ENCODE measurements around the gene FKBP5.

The FKBP5 gene

DNA sequence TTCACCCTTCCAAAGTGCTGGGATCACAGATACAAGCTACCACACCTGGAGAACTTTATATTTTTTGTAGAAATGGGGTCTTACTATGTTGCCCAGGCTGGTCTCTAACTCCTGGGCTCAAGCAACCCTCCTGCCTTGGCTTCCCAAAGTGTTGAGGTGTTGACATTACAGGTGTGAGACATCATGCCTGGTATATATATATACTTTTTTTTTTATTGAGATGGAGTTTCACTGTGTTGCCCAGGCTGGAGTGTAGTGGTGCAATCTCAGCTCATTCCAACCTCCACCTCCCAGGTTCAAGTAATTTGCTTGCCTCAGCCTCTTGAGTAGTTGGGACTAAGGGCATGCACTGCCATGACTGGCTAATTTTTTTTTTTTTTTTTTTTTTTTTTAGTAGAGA lies 5.4 kb downstream of the FKBP5 start:
- TF ChIP-seq ARNTL (CRISPR knock-in tag; IDR thresholded peaks at IDR 0.05; ENCODE audit: borderline replicate concordance, low read depth), result no peak
- no peak for TF ChIP-seq ZNF70 (CRISPR knock-in tag; IDR thresholded peaks at IDR 0.05)
- TF ChIP-seq, protein P1, sequence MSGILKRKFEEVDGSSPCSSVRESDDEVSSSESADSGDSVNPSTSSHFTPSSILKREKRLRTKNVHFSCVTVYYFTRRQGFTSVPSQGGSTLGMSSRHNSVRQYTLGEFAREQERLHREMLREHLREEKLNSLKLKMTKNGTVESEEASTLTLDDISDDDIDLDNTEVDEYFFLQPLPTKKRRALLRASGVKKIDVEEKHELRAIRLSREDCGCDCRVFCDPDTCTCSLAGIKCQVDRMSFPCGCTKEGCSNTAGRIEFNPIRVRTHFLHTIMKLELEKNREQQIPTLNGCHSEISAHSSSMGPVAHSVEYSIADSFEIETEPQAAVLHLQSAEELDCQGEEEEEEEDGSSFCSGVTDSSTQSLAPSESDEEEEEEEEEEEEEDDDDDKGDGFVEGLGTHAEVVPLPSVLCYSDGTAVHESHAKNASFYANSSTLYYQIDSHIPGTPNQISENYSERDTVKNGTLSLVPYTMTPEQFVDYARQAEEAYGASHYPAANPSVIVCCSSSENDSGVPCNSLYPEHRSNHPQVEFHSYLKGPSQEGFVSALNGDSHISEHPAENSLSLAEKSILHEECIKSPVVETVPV (CRISPR knock-in tag; IDR thresholded peaks at IDR 0.05), result no peak
- TF ChIP-seq ZFP3 (CRISPR knock-in tag; IDR thresholded peaks at IDR 0.05), result no peak
- no peak for TF ChIP-seq TOX (CRISPR knock-in tag; IDR thresholded peaks at IDR 0.05; ENCODE audit: borderline replicate concordance)
- TF ChIP-seq, protein P2, sequence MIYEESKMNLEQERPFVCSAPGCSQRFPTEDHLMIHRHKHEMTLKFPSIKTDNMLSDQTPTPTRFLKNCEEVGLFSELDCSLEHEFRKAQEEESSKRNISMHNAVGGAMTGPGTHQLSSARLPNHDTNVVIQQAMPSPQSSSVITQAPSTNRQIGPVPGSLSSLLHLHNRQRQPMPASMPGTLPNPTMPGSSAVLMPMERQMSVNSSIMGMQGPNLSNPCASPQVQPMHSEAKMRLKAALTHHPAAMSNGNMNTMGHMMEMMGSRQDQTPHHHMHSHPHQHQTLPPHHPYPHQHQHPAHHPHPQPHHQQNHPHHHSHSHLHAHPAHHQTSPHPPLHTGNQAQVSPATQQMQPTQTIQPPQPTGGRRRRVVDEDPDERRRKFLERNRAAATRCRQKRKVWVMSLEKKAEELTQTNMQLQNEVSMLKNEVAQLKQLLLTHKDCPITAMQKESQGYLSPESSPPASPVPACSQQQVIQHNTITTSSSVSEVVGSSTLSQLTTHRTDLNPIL (CRISPR knock-in tag; IDR thresholded peaks at IDR 0.05; ENCODE audit: low read depth), result no peak
- no peak for ATAC-seq

DNA sequence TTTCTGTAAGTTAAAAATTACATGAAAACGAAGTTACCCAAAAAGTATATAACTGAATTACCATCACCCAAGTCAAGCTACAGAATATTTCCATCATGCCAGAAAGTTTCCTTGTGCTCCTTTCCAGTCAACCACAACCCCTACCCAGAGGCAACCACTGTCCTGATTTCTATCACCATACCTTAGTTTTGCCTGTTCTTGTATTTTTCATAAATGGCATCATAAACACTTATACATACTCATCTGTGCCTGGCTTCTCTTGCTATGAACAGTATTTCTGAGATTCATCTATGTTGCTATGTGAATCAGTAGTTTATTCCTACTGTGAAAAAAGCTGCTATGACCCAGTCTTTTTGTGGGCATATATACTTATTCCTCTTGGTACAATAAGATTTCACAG lies 7.4 kb downstream of the FKBP5 start:
- no peak for ATAC-seq
- TF ChIP-seq, protein P3, sequence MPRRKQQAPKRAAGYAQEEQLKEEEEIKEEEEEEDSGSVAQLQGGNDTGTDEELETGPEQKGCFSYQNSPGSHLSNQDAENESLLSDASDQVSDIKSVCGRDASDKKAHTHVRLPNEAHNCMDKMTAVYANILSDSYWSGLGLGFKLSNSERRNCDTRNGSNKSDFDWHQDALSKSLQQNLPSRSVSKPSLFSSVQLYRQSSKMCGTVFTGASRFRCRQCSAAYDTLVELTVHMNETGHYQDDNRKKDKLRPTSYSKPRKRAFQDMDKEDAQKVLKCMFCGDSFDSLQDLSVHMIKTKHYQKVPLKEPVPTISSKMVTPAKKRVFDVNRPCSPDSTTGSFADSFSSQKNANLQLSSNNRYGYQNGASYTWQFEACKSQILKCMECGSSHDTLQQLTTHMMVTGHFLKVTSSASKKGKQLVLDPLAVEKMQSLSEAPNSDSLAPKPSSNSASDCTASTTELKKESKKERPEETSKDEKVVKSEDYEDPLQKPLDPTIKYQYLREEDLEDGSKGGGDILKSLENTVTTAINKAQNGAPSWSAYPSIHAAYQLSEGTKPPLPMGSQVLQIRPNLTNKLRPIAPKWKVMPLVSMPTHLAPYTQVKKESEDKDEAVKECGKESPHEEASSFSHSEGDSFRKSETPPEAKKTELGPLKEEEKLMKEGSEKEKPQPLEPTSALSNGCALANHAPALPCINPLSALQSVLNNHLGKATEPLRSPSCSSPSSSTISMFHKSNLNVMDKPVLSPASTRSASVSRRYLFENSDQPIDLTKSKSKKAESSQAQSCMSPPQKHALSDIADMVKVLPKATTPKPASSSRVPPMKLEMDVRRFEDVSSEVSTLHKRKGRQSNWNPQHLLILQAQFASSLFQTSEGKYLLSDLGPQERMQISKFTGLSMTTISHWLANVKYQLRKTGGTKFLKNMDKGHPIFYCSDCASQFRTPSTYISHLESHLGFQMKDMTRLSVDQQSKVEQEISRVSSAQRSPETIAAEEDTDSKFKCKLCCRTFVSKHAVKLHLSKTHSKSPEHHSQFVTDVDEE (CRISPR knock-in tag; IDR thresholded peaks at IDR 0.05), result no peak
- TF ChIP-seq OSR1 (CRISPR knock-in tag; IDR thresholded peaks at IDR 0.05) (no peak), BACH2 (CRISPR knock-in tag; IDR thresholded peaks at IDR 0.05; ENCODE audit: borderline replicate concordance) (no peak)

DNA sequence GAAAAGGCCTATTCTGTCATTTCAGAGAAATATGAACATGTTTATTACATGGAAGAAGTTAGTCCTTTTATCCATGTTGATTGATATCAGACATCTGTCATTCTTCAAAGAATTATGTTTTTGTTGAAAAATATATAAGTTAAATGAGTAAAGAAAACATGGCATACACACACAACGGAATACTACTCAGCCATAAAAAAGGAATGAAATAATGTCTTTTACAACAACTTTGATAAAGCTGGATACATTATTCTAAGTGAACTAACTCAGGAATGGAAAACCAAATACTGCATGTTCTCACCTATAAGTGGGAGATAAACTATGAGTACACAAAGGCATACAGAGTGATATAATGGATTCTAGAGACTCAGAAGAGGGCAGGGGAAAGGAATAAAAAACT lies 9.3 kb downstream of the FKBP5 start:
- ATAC-seq, result no peak
- TF ChIP-seq ZC3H10 (CRISPR knock-in tag; IDR thresholded peaks at IDR 0.05) (no peak), TOX (CRISPR knock-in tag; IDR thresholded peaks at IDR 0.05; ENCODE audit: borderline replicate concordance) (no peak), BACH2 (CRISPR knock-in tag; IDR thresholded peaks at IDR 0.05; ENCODE audit: borderline replicate concordance) (no peak), GLIS3 (CRISPR knock-in tag; IDR thresholded peaks at IDR 0.05) (no peak), PPARA (CRISPR knock-in tag; IDR thresholded peaks at IDR 0.05; ENCODE audit: borderline replicate concordance) (no peak), ZFP30 (CRISPR knock-in tag; IDR thresholded peaks at IDR 0.05) (no peak), CSDC2 (CRISPR knock-in tag; IDR thresholded peaks at IDR 0.05) (no peak), ARNTL (CRISPR knock-in tag; IDR thresholded peaks at IDR 0.05; ENCODE audit: borderline replicate concordance, low read depth) (no peak), ISL1 (CRISPR knock-in tag; IDR thresholded peaks at IDR 0.05) (no peak), ZNF8 (CRISPR knock-in tag; IDR thresholded peaks at IDR 0.05) (no peak)
- TF ChIP-seq, protein P4, sequence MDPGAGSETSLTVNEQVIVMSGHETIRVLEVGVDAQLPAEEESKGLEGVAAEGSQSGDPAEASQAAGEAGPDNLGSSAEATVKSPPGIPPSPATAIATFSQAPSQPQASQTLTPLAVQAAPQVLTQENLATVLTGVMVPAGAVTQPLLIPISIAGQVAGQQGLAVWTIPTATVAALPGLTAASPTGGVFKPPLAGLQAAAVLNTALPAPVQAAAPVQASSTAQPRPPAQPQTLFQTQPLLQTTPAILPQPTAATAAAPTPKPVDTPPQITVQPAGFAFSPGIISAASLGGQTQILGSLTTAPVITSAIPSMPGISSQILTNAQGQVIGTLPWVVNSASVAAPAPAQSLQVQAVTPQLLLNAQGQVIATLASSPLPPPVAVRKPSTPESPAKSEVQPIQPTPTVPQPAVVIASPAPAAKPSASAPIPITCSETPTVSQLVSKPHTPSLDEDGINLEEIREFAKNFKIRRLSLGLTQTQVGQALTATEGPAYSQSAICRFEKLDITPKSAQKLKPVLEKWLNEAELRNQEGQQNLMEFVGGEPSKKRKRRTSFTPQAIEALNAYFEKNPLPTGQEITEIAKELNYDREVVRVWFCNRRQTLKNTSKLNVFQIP (CRISPR knock-in tag; IDR thresholded peaks at IDR 0.05; ENCODE audit: borderline replicate concordance, low read depth), result no peak
- TF ChIP-seq, protein P2 (CRISPR knock-in tag; IDR thresholded peaks at IDR 0.05; ENCODE audit: low read depth), result no peak
- TF ChIP-seq, protein P5, sequence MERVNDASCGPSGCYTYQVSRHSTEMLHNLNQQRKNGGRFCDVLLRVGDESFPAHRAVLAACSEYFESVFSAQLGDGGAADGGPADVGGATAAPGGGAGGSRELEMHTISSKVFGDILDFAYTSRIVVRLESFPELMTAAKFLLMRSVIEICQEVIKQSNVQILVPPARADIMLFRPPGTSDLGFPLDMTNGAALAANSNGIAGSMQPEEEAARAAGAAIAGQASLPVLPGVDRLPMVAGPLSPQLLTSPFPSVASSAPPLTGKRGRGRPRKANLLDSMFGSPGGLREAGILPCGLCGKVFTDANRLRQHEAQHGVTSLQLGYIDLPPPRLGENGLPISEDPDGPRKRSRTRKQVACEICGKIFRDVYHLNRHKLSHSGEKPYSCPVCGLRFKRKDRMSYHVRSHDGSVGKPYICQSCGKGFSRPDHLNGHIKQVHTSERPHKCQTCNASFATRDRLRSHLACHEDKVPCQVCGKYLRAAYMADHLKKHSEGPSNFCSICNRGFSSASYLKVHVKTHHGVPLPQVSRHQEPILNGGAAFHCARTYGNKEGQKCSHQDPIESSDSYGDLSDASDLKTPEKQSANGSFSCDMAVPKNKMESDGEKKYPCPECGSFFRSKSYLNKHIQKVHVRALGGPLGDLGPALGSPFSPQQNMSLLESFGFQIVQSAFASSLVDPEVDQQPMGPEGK (CRISPR knock-in tag; IDR thresholded peaks at IDR 0.05; ENCODE audit: borderline replicate concordance), result no peak
- TF ChIP-seq, protein P1 (CRISPR knock-in tag; IDR thresholded peaks at IDR 0.05), result no peak
